ENCODE measurements around the gene ATP13A5. TPM values are rescaled to one million over a fixed set of nuclear protein-coding genes. Genes with fewer than 3 reads are reported as not detected.

Gene ATP13A5
- total RNA-seq, 1 experiment from 2014 or later = not detected

- Histone ChIP-seq H4K20me1 (ENCODE audit: control insufficient read depth, insufficient read depth, insufficient read length) (no peaks in the 10 kb centered on the region), H4K8ac (replicated peaks; ENCODE audit: insufficient read length, low read depth, low read length) (no peak overlapping the region), H3K9me3 (ENCODE audit: control insufficient read depth, low read depth, low read length) (no peaks in the 10 kb centered on the region), H2BK5ac (ENCODE audit: insufficient read length, low read length) (no peak overlapping the region), H3T11ph (ENCODE audit: low read length) (no peak overlapping the region), H2BK12ac (ENCODE audit: insufficient read length, low read depth, low read length) (no peak overlapping the region), H3K4me2 (ENCODE audit: insufficient read depth, insufficient read length, low read length) (no peak overlapping the region), H2BK120ac (ENCODE audit: low read depth, low read length, poor library complexity, severe bottlenecking) (no peak overlapping the region), H2BK15ac (ENCODE audit: low read depth, low read length) (no peak overlapping the region), H3K4ac (ENCODE audit: low read depth, low read length) (no peak overlapping the region), H3K79me1 (ENCODE audit: insufficient read depth, low read depth, low read length, poor library complexity, severe bottlenecking) (no peaks in the 10 kb centered on the region), H3K27me3 (ENCODE audit: insufficient read depth, low read length) (no peaks in the 10 kb centered on the region), H3K9ac (ENCODE audit: extremely low read depth, insufficient read length, low read length) (no peak overlapping the region), H3K79me2 (ENCODE audit: insufficient read depth, low read length) (no peaks in the 10 kb centered on the region), H3K4me1 (ENCODE audit: insufficient read depth, low read length) (peaks cover 2% of the 10 kb centered on the region; the same call in 1 of the 2 replicates), H4K91ac (ENCODE audit: insufficient read length, low read depth, low read length) (no peak overlapping the region), H3K27ac (ENCODE audit: insufficient read length, low read depth, low read length) (no peak overlapping the region), H2BK20ac (ENCODE audit: low read depth, low read length, poor library complexity, severe bottlenecking) (no peak overlapping the region), H3K23ac (ENCODE audit: insufficient read length, low read depth, low read length) (no peak overlapping the region), H3K56ac (ENCODE audit: insufficient read length, low read depth, low read length) (no peak overlapping the region), H3K14ac (ENCODE audit: insufficient read depth, low read length) (no peak overlapping the region), H3K23me2 (ENCODE audit: insufficient read length, low read depth, low read length, poor library complexity, severe bottlenecking) (peaks cover 10% of the 10 kb centered on the region), H3K18ac (ENCODE audit: insufficient read length, low read depth, low read length) (no peak overlapping the region), H2AK5ac (ENCODE audit: insufficient read length, low read length) (no peak overlapping the region), H2AFZ (ENCODE audit: low read length) (no peak overlapping the region), H4K5ac (ENCODE audit: insufficient read length, low read depth, low read length) (no peak overlapping the region)
- peaks cover 12% of the 10 kb centered on the region in 2 experiments for H3K4me1 Mint-ChIP-seq
- no CpG with 5 or more reads among the region's 4 CpGs for WGBS (ENCODE audit: extremely low coverage, insufficient read length, low lambda C conversion rate)
- no peaks in the 10 kb centered on the region; a peak in 1 of 5 replicates for H3K9me3 Mint-ChIP-seq
- no peak for DNase-seq
- no peak for TF ChIP-seq CTCF (conservative IDR thresholded peaks at IDR 0.05)
- no peaks in the 10 kb centered on the region for H3K36me3 Mint-ChIP-seq (ENCODE audit: insufficient read depth in 1 of 3, low read depth in 3 of 3)
- H3K27ac Mint-ChIP-seq = no peak overlapping the region
- H3K4me3 Mint-ChIP-seq = no peak overlapping the region
- peaks cover 5% of the 10 kb centered on the region for H3K27me3 Mint-ChIP-seq (ENCODE audit: low read depth)
Measured at GRCh38 chr3:193236599-193236998, 142.0 kb downstream of the ATP13A5 start.
